Lower leg skin (tissue), 3 donors: ENCODE results near the gene KCNK13.

Experiments used
- POLR2A ChIP-seq, 2 donors: fragments of 450-650 bp; IDR thresholded peaks; one replicate each; pipeline ENCODE4 v1.6.1; 2016 to 2017; ENCODE audit warnings: antibody characterized with exemption in 2 of 2, mild to moderate bottlenecking in 1 of 2, moderate library complexity in 1 of 2
- TF ChIP-seq, protein P1 (sequence below), 3 donors: fragments of 450-650 bp; IDR thresholded peaks; one replicate each; pipeline ENCODE4 v1.5.1; 2016; ENCODE audit warnings: antibody characterized with exemption in 3 of 3, mild to moderate bottlenecking in 3 of 3, moderate library complexity in 2 of 3

DNA sequence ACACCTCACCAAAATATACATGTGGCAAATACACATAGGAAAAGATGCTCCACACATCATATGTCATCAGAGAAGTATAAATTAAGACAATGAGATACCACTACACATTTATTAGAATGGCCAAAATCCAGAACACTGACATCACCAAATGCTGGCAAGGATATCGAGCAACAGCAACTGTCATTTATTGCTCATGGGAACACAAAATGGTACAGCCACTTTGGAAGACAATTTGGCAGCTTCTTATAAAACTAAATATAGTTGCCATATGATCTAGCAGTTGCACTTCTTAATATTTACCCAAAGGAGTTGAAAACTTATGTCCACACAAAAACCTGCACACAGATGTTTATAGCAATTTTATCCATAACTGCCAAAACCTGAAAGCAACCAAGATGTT is 7.0 kb upstream of the KCNK13 start:
- TF ChIP-seq, protein P1, sequence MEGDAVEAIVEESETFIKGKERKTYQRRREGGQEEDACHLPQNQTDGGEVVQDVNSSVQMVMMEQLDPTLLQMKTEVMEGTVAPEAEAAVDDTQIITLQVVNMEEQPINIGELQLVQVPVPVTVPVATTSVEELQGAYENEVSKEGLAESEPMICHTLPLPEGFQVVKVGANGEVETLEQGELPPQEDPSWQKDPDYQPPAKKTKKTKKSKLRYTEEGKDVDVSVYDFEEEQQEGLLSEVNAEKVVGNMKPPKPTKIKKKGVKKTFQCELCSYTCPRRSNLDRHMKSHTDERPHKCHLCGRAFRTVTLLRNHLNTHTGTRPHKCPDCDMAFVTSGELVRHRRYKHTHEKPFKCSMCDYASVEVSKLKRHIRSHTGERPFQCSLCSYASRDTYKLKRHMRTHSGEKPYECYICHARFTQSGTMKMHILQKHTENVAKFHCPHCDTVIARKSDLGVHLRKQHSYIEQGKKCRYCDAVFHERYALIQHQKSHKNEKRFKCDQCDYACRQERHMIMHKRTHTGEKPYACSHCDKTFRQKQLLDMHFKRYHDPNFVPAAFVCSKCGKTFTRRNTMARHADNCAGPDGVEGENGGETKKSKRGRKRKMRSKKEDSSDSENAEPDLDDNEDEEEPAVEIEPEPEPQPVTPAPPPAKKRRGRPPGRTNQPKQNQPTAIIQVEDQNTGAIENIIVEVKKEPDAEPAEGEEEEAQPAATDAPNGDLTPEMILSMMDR (IDR thresholded peaks at IDR 0.05), result no peak
- no peak for TF ChIP-seq POLR2A (IDR thresholded peaks at IDR 0.05)
